Measurements from ENCODE around the gene PPP1R13B. TPM values are rescaled to one million over a fixed set of nuclear protein-coding genes. Genes with fewer than 3 reads are reported as not detected.
A peak's percentile ranks its signal among the peaks of the same experiment; 100 is the strongest.

PPP1R13B gene
- total and polyA plus RNA-seq, 2 experiments from 2014 or later = 2.0 to 8.5 TPM

- no peaks in the 10 kb centered on the region for H3K4me1 ChIP-seq (ENCODE audit: insufficient read depth)
- Mint-ChIP-seq H3K9me3 (no peaks in the 10 kb centered on the region), H3K36me3 (ENCODE audit: low read depth) (no peaks in the 10 kb centered on the region), H3K27ac (no peak overlapping the region; the same call in 1 of the 2 replicates), H3K4me3 (no peak overlapping the region; the same call in 2 of the 3 replicates), H3K4me1 (peaks cover 6% of the 10 kb centered on the region), H3K27me3 (ENCODE audit: insufficient read depth, low read depth, poor library complexity) (peaks cover 14% of the 10 kb centered on the region)
- no peaks in the 10 kb centered on the region for H3K36me3 ChIP-seq (ENCODE audit: insufficient read depth)
- peak; percentile 73 for ATAC-seq
- no peaks in the 10 kb centered on the region for H3K9me2 ChIP-seq (ENCODE audit: insufficient read depth)
- DNase-seq (ENCODE audit: low spot score) = no peak
- H3K4me3 ChIP-seq = no peak overlapping the region
- no peak overlapping the region for H3K27ac ChIP-seq (ENCODE audit: low read depth)
- H4K20me1 ChIP-seq (replicated peaks; ENCODE audit: insufficient read depth) = no peaks in the 10 kb centered on the region
- TF ChIP-seq ZNF114 (CRISPR knock-in tag; IDR thresholded peaks at IDR 0.05) (no peak), JUNB (IDR thresholded peaks at IDR 0.05; ENCODE audit: unreplicated experiment) (no peak), ZNF331 (CRISPR knock-in tag; IDR thresholded peaks at IDR 0.05; ENCODE audit: low read depth) (no peak), ZNF462 (CRISPR knock-in tag; IDR thresholded peaks at IDR 0.05) (no peak), STAT1 (IDR thresholded peaks at IDR 0.05; ENCODE audit: unreplicated experiment) (no peak)
- TF ChIP-seq, protein P1, sequence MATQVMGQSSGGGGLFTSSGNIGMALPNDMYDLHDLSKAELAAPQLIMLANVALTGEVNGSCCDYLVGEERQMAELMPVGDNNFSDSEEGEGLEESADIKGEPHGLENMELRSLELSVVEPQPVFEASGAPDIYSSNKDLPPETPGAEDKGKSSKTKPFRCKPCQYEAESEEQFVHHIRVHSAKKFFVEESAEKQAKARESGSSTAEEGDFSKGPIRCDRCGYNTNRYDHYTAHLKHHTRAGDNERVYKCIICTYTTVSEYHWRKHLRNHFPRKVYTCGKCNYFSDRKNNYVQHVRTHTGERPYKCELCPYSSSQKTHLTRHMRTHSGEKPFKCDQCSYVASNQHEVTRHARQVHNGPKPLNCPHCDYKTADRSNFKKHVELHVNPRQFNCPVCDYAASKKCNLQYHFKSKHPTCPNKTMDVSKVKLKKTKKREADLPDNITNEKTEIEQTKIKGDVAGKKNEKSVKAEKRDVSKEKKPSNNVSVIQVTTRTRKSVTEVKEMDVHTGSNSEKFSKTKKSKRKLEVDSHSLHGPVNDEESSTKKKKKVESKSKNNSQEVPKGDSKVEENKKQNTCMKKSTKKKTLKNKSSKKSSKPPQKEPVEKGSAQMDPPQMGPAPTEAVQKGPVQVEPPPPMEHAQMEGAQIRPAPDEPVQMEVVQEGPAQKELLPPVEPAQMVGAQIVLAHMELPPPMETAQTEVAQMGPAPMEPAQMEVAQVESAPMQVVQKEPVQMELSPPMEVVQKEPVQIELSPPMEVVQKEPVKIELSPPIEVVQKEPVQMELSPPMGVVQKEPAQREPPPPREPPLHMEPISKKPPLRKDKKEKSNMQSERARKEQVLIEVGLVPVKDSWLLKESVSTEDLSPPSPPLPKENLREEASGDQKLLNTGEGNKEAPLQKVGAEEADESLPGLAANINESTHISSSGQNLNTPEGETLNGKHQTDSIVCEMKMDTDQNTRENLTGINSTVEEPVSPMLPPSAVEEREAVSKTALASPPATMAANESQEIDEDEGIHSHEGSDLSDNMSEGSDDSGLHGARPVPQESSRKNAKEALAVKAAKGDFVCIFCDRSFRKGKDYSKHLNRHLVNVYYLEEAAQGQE (IDR thresholded peaks at IDR 0.05; ENCODE audit: unreplicated experiment) = no peak
- peaks cover 4% of the 10 kb centered on the region for H3K27me3 ChIP-seq (ENCODE audit: insufficient read depth)
- no peak overlapping the region for H2AFZ ChIP-seq
- H3K79me2 ChIP-seq (replicated peaks; ENCODE audit: insufficient read depth) = 0 out of 2 replicates have a peak, but pooled peaks cover 10% of the 10 kb centered on the region
- H3K4me2 ChIP-seq = no peak overlapping the region
- H3F3A ChIP-seq (replicated peaks; ENCODE audit: low read depth) = no peaks in the 10 kb centered on the region
These were observed 7.8 kb downstream of the PPP1R13B start for GRCh38 chr14:103839579-103839978.

Measured in GM23338 (cell line).